Bone marrow (tissue), 2 donors: Measurements from ENCODE around the gene RRAS.

Source experiments
- DNase-seq, 2 donors: peaks; one replicate each; lab custom pipeline; 2025; lab: John Stamatoyannopoulos, UW

The RRAS gene

DNA sequence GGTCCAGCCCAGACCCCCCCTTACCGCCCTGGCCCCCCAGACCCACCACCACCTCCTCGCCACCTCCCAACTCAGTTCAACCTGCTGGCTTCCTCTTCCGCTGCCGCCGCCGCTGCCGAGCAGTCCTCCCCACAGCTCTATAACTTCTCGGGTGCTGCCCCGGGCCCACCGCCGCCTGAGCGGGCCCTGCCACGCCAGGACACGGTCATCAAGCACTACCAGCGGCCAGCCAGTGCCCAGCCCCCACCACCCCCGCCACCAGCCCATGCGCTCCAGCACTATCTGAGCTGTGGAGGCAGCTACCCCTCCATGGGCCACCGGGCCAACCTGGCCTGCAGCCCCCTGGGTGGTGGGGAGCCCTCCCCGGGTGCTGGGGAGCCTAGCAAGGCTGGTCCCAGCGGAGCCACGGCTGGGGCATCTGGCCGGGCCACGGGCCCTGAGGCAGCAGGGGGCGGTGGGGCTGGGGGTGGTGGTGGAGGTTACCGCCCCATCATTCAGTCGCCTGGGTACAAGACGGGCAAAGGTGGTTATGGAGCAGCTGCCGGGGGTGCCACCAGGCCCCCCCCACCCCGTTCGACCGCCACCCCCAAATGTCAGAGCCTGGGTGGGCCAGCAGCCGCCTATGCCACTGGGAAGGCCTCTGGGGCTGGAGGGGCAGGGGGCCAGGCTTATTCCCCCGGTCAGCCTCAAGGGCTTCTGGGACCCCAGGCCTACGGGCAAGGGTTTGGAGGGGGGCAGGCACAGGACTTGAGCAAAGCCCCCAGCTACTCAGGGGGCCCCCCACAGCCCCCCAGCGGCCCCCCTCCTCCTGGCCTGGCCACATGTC, 44.7 kb downstream of the RRAS start:
- no peak for DNase-seq

GRCh38 chr19:49594157-49594992, 45.6 kb downstream of the RRAS start:
- DNase-seq, result no peak

DNA sequence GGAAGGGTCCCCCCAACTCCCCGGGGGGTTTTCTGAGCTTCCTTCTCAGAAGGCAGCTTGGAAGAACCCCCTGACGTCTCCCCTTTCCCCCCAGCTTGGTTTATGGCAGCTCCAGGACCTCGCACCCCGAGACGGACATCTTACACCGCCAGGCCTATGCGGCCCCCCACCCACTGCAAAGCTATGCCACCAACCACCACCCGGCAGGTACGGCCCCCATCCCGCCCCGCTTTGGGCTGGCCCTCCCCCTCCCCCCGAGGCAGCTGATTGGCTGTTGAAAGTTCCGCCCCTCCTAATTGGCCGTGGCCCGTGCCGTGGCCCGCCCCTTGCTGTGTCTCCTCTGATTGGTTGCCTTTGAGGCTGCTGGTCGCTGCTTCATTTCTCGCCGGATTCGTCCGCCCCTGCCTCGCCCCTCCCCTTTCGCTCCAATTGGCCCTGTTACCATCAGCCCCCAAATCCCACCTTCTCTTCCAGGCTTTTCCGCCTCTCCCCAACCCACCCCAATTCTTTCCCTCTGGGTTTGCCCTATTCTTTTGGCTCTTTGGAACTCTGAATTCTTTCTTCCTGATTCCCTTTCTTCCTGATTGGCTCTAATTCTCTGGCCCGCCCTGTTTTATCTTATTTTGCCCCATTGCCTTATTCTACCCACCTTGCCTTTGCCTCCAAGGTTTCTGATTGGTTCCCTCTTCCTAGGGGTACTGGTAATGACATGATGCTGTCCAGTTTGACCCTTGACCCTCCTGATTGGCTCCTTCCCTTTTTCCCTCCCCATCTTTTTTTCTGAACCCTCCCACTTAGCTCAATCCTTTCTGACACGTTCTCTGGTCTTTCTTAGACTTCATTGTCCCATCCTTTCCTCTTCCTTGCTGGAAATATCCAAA, 46.5 kb downstream of the RRAS start:
- peak; percentile 59 to 62 for DNase-seq

GRCh38 chr19:49592486-49593232, 47.3 kb downstream of the RRAS start:
- DNase-seq, result no peak

DNA sequence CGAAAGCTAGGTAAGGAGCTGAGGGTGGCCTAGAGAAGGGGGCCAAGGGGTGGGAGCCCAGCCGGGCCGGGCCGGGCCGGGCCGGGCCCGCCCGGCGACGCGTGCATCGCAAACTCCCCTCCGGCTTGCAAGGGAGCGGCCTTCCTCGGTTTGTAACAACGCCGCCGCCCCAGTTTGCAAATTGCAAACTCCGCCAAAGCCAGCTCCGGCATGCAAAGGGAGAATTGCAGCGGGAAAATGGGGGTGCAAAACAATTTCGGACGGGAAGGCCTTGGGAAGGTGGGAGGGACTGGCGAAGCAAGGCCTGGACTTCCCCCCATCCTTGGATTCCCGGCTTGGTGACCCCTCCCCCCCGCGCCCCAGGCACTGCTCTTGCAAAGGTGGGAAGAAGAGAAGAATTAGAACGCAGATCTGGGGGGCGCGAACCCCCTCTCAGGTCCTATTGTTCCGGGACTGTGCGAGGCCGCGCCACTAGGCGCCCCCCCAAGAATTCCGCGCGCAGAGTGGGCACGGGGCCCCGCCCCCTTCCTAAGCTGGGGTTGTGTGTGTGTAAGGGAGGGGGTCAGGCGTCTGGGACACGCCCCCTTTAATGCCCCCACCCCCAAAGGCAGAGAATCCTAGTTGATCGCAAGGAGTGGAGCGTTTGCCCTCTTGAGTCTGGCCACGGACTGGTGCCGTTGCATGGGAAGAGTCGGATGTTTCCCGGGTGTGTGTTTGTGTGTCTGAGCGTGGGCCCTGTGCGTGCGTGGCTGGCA, 48.0 kb downstream of the RRAS start:
- DNase-seq, result peak in 1 of 2 donors; percentile 39

DNA sequence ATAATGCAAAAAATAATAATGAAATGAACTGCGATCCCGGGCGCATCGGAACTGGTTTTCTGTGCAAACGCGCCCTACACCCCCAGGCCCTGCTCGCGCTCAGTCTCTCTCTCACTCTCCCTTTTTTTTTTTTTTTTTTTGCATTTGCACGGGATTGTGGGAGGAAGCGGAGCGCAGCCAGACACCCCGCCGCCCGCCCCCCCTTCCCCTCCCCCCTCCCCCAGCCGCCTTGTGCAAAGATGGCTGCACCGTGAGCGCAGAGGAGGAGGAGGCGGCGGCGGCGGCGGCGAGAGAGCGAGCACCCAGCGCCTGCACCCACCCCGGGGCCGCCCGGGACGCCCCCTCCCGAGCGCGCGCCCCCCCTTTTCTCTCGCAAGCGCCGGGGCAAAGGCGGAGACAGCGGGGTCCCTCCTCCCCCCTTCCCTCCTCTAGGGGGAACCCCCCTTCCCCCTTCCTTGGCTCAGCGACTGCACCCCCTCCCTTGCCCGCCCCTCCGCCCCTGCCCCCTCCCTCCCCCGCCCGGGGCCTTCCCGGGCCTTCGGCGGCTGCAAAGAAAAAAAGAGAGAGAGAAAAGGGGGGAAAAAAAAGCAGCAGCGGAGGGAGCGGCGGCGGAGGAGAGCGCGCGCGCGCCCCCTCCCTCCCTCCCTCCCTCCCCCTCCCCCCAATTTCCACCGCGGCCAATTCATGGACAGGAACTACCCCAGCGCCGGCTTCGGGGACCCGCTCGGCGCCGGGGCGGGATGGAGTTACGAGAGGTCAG, 48.8 kb downstream of the RRAS start, which contains the start of gene PRR12:
TSS of gene PRR12 (plus strand) at position 212 of the 760 bp plus-strand sequence. CDS start at position 685, 473 bp downstream.
- DNase-seq, result peak; percentile 50 to 62

DNA sequence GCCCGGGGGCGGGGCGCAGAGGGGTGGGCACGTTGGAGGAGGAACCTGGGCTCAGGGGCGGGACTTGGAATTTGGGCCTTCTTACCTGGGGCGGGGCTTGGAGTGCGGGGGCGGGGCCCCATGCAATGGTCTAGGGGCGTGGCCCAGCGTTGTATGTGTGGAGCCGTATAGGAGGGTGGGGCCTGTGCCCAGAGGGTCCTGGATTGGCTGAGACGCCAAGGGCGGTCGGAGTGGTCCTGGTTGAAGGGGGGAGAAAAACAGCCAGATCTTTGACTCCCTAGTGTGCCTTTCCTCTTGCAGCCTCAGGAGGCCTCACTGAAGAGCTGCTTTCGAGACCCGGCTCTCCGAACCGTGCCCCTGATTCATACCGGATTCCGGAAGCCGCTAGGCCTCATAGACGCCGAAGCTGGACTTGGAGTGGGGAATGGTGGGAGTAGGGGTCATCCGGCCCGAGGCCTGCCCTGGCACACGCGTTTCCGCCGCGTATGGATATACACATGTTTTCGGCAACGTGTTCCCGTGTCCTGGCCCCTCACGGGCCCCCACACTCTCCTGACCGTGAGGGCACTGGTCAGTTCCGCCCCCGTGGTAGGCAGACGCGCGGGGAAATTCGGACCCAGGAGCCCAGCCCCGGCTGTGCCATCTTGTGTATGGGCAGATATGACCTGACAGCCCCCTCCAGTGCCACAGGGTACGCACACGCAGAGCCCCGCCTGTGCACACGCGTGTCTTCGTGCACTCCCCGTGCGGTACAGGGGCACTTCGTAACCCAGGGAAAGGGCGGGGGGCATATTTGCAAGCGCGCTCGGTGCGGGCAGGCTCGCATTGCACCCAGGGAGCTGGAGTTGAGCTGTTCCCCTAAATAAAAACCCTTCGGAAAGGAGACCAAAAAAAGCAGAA, 49.6 kb downstream of the RRAS start:
- peak; percentile 78 to 95 for DNase-seq

GRCh38 chr19:49589502-49589905, 50.4 kb downstream of the RRAS start:
- DNase-seq, result no peak

GRCh38 chr19:49588365-49589122, 51.4 kb downstream of the RRAS start:
- DNase-seq, result no peak

GRCh38 chr19:49587227-49587626, 52.7 kb downstream of the RRAS start:
- no peak for DNase-seq
